D721Med (cell line): ENCODE data around the gene NBL1.
"Not testable (repeated sequence)": the region's sequence is repeated elsewhere in the genome, so short reads cannot be mapped to it uniquely, and the experiment has no call there.

Experiments
- DNase-seq: peaks from one replicate; pipeline ENCODE4 v3.0.0; 2011; ENCODE audit warnings: low spot score; ENCODE audit not compliant: insufficient read length
- FAIRE-seq: peaks from 2 replicates; lab custom pipeline; 2011; peaks lifted over from hg19 to GRCh38; lab: Jason Lieb, UNC
- CTCF ChIP-seq: IDR thresholded peaks from 2 replicates; pipeline ENCODE4 v1.5.1; 2012; ENCODE audit warnings: mild to moderate bottlenecking, control low read depth; ENCODE audit not compliant: insufficient read depth; ENCODE audit errors: missing control alignments

Gene NBL1

GRCh38 chr1:19632211-19632610 is 11.9 kb upstream of the NBL1 start:
- FAIRE-seq = no peak
- no peak for DNase-seq
- TF ChIP-seq CTCF = no peak

- DNase-seq (no peak), FAIRE-seq (no peak)
- TF ChIP-seq CTCF = no peak
Observed at GRCh38 chr1:19633106-19633505, 11.0 kb upstream of the NBL1 start.

- DNase-seq, FAIRE-seq: not testable (repeated sequence)
Observed at GRCh38 chr1:19635064-19635463, 9.0 kb upstream of the NBL1 start.

GRCh38 chr1:19635646-19636045 is 8.5 kb upstream of the NBL1 start:
- no peak for FAIRE-seq
- no peak for TF ChIP-seq CTCF
- no peak for DNase-seq

GRCh38 chr1:19636065-19636464 is 8.0 kb upstream of the NBL1 start:
- no peak for FAIRE-seq
- DNase-seq = no peak
- no peak for TF ChIP-seq CTCF

GRCh38 chr1:19636749-19637148 is 7.4 kb upstream of the NBL1 start:
- not testable (repeated sequence) for FAIRE-seq, DNase-seq

GRCh38 chr1:19637606-19638005 is 6.5 kb upstream of the NBL1 start:
- TF ChIP-seq CTCF = no peak
- FAIRE-seq = no peak
- DNase-seq = no peak

GRCh38 chr1:19639228-19639627 is 4.9 kb upstream of the NBL1 start:
- not testable (repeated sequence) for FAIRE-seq, DNase-seq

GRCh38 chr1:19639999-19640362 is 4.1 kb upstream of the NBL1 start:
- DNase-seq = no peak
- no peak for FAIRE-seq
- no peak for TF ChIP-seq CTCF
